DMS53 (cell line): ENCODE measurements around the gene ADAMTS17.

ENCODE experiments used
- DNase-seq: peaks from one replicate; lab custom pipeline; 2025; lab: John Stamatoyannopoulos, UW

The ADAMTS17 gene

DNA sequence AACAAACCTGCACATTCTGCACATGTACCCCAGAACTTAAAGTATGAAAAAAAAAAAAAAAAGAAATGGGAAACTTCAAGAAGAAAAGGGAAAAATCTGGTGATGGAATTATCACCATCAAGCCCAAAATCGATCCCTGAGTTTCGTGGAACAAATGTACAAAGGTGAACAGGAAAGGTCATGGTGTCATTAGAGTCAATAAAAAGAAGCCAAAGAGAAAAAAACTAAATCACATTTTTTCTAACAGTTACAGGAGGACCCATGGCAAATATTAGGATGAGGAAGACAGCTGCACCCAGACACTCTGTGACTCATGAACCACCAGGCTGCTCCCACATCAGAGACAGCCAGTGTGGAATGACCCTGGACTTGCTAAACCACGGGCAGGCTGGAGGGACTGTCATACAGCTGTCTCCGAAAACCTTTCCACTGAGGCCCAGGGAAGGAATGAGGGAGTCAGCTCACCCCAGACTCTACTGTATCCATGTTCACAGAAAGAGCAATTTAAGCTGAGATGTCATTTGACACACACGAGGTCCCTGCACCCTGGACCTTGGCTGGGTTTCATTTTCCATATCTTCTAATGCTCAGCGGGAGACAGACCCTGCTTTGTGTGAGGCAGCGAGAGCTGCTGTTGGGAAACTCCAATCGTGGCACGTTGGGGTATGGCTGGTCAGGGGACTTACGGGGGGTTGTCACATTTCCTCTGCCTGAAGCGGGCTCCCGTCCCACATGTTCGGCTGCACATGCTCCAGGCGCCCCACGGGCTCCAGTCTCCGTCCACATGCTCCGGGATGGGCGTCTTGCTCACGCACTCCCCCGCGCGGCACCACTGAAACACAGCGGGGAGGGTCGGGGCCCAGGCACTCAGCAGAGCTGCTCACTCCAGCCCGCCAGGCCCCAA, 210.2 kb downstream of the ADAMTS17 start:
- DNase-seq, result no peak

DNA sequence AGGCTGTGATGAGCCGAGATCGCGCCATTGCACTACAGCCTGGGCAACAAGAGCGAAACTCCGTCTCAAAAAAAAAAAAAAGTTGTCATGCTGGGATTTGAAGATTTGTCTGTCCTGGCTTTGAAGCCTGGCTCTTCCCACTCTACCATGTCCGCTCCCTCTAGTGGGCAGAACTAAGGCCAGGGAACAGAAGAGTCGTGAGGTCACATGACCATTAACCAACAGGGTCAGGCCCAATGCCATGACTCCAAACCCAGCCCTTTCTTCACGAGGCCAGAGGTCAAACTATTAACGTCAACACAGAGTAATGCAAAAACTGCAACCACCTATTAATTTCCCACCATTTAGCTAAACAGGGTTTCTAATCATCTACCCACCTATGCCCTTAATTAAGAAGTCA, 212.1 kb downstream of the ADAMTS17 start:
- DNase-seq, result no peak

- no peak for DNase-seq
Observed at GRCh38 chr15:100125401-100126191, 216.2 kb downstream of the ADAMTS17 start.

DNA sequence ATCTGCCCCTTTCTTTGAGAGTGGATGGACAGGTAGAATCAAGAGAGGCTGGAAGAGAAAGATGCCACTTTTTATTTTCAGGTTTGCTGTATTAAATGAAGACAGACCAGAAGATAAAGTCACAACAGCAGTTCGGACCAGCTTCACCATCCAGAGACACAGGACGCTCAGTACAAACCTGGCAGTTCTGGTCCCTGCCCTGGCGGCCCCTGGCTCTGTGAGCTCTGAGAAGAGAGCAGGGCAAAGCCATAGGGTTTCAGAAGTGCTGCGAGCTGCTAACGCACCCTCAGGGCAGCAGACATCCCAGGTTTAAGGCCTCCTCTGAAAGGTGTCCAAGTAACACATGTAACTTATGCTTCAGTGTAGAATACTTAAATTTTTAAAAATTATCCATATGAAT, 216.8 kb downstream of the ADAMTS17 start:
- no peak for DNase-seq

DNA sequence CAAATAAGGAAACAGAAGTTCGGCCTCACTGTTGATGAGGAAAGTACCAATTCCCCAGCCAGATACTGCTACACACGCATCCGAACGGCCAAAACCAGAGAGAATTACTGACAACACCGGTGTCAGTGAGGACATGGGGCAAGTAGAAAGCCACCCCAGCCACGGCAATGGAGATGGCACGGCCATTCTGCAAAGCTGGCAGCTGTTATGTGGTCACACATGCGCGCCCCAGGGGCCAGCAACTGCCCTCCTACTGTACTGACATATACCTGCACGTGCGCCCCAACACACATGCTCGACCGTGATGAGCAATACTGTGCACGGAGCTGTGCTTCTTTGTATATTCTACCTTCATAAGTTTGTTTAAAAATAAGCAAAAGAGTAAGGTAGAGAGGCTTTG, 217.4 kb downstream of the ADAMTS17 start:
- no peak for DNase-seq

DNA sequence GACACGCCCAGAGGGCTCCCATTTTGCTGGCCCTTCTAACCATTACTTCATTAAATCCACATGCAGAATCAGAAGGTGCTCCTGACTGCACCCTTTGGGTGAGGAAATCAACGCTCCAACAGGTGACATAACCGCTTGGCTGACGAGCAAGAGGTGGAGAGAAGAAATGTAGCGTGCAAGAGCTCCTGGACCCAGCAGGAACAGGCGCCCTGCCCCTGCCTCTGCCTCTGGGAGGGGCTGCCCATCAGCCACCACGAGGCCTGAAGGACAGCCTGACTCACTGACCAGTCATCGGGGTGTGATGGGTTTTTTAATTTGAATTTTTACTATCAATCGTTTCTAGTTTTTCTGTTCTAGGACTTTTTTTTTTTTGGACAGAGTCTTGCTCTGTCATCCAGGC, 218.2 kb downstream of the ADAMTS17 start:
- DNase-seq, result no peak

DNA sequence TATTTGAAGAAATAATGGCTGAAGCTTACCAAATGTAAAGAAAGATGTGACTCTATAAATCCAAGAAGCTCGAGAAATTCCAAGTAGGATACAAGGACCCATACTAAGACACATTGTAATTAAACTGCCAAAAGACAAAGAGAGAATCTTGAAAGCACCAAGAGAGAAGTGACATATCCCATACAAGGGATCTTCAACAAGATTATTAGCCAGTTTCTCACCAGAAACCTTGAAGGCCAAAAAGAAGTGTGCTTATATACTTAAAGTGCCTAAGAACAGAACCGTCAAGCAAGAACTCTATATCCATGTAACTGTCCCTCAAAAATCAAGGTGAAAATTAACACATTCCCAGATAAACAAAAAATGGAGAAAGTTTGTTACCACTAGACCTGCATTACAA, 220.5 kb downstream of the ADAMTS17 start:
- DNase-seq, result no peak

- no peak for DNase-seq
Observed at GRCh38 chr15:100120111-100120510, 221.7 kb downstream of the ADAMTS17 start.

GRCh38 chr15:100118546-100118945, 223.2 kb downstream of the ADAMTS17 start:
- no peak for DNase-seq

DNA sequence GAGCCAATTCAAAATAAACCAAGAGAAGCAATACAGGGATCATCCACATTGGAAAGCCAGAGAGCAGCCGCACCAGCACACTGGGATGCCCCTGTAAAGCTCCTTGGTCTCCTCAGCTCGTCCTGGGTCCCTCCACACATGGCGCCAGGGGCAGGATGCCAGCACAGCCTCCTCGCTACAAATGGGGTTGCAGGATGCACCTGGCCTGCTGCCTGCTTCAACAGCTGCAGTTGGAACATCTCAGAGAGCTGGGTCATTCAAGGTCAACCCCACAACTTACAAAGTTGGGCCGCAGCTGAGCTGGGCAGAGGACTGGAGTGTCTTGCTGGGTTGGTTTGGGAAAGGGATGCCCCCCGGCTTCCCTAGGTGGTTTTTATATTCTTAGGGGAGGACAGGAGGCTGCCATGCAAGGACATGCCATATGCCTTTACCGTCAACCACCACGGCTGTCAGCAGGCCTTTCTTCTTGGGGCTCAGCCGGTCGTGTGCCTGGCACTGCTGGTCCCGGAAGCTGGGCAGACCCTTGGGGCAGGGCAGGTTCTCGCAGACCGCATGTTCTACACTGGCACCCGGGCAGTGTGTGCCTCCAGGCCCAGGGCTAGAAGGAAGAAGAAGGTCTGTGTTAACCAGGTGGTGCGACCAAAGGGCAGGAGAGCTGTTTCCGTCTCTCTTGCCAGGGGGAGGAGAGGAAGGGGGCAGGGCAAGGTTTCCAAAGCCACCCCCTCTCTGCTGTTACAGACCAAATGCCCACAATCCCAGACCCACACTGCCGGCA, 225.2 kb downstream of the ADAMTS17 start:
- DNase-seq, result no peak

DNA sequence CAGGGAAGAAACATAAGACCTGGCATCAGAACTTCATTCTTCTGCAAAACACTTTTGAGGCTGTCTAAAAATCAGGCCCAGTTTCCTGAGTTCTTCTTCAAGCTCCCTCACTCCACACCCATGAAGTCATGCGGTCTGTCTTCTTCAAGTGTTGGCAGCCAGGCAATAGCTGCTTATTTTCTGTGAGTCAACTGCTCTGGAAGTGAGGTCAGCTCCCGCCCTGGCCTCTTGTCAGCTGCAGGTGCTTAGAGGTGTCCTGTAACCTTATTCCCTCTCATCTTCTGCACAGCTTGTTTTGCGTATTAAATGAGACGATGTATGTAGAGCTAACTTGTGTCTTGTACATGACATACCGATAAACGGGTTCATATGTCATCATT, 226.1 kb downstream of the ADAMTS17 start:
- peak; percentile 40 for DNase-seq

DNA sequence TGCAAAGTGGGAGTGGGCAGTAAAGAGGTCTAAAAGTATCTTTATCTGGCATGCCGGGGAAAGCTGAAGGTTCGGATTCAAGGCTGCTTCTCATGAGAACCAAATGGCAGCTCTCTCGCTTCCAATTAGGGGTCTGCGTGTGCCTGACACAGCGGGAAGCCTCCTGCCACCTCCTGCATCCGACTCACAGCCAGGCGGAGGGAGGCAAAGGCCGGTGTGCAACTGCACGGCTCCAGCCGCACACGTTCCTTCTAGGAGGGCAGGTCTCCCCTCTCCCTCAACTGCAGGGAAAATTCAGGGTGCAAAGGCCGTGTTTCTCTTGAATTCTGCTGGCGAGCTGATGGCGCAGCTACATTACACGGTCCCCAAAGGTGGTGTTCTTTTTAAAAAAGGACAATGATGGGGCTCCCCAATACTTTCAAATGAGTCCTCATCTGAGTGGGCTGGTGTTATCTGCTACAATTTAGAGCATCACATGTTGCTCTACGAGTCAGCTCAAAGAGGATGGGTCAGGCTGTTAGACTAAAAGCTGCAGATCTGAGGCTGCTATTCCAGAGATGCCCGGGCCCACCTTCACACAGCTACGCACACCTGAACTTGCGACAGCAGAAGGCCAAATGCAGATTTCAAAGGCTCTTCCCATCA, 226.6 kb downstream of the ADAMTS17 start:
- DNase-seq, result no peak

DNA sequence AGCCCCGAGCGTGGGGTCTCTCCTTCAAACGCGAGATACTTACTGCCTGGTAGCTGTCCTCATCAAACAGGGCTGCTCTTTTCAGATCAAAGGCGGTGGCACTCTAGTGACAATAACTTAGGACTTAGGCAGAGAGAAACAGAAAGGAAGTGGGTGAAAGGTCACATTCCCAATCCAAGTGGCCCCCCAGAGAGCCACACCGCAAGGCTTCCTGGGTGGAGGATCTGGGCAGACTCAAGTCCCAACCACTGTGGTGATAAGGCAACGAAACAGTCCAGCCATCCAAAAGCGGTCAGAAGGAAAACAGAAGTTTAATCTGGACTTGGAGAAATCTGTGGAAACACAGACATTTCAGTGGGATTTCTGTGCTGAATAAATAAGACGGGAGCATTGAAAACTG, 227.2 kb downstream of the ADAMTS17 start:
- DNase-seq, result no peak

- DNase-seq, result no peak
Observed at GRCh38 chr15:100114100-100114499, 227.7 kb downstream of the ADAMTS17 start.

DNA sequence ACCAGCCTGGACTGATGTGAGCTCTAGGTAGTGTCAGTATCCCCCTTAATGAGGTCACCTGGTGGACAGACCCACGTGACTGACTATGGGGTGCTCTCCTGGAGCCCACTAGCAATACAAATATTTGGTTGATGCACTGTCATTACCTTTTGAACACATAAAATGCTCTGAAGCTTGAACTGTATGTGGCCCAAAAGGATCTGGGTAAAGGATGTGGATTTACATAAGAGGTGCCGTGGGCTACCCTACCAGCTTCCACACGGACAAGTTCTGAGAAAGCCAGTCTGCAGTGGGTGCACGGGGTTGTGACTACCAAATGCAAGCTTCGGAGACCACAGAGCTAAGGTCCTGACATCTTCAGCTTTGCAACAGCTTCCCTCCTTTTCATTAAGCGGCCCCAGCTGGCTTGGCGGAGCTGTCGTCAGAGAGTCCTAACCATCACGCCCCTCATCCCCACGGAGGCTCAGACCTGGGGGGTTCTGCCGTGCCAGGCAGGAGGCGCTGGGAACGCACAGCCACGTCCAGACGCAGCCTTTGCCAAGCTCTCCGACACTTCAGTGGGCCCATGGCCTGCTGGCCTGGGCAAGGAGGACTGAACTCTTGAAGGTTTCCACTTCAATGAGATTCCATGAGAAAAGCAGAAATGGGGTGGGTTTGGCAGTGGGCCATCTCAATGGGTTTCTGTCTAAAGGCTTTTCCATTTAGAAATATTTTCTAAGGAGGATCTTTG, 228.3 kb downstream of the ADAMTS17 start:
- DNase-seq, result no peak

- no peak for DNase-seq
Observed at GRCh38 chr15:100112636-100113305, 229.0 kb downstream of the ADAMTS17 start.

GRCh38 chr15:100112061-100112420, 229.7 kb downstream of the ADAMTS17 start:
- DNase-seq, result no peak

GRCh38 chr15:100111125-100112060, 230.4 kb downstream of the ADAMTS17 start:
- peak; percentile 68 for DNase-seq

- DNase-seq, result no peak
Observed at GRCh38 chr15:100109486-100110035, 232.2 kb downstream of the ADAMTS17 start.
